Activated CD4-positive, alpha-beta memory T cell treated with anti-CD3 and anti-CD28 coated beads, Interleukin-2, amount 10 ng/mL, durations not matched to agents 7 days and 5 days (primary cell): ENCODE measurements around the gene OR10H1. TPM values are rescaled to one million over a fixed set of nuclear protein-coding genes. Genes with fewer than 3 reads are reported as not detected.
"Not testable (repeated sequence)": the region's sequence is repeated elsewhere in the genome, so short reads cannot be mapped to it uniquely, and the experiment has no call there.

Experiments
- CTCF ChIA-PET: fragments of 350-600 bp; sonication (Branson Sonifier 250); formaldehyde crosslinking; loops from one replicate; lab custom pipeline; 2021; ENCODE audit warnings: antibody characterized with exemption, inconsistent platforms; lab: Charles Lee
- POLR2A ChIA-PET: fragments of 350-600 bp; sonication (Branson Sonifier 250); formaldehyde crosslinking; loops from one replicate; lab custom pipeline; 2021; ENCODE audit warnings: antibody characterized with exemption; lab: Charles Lee
- DNase-seq: peaks from one replicate; pipeline ENCODE4 v3.0.0-alpha.2; 2020
- H3K27ac Mint-ChIP-seq: one replicate; pipeline ENCODE4 v1.8.0; 2021; ENCODE audit warnings: mild to moderate bottlenecking, mixed read lengths
- H3K27me3 Mint-ChIP-seq: one replicate; pipeline ENCODE4 v1.8.0; 2021; ENCODE audit warnings: mixed read lengths
- H3K36me3 Mint-ChIP-seq: one replicate; pipeline ENCODE4 v1.8.0; 2021; ENCODE audit warnings: low read depth, mixed read lengths
- H3K4me1 Mint-ChIP-seq: one replicate; pipeline ENCODE4 v1.8.0; 2021; ENCODE audit warnings: mixed read lengths
- H3K4me3 Mint-ChIP-seq: one replicate; pipeline ENCODE4 v1.8.0; 2021; ENCODE audit warnings: mild to moderate bottlenecking, mixed read lengths
- H3K9me3 Mint-ChIP-seq: one replicate; pipeline ENCODE4 v1.8.0; 2021; ENCODE audit warnings: mixed read lengths
- total RNA-seq, 2 experiments: library from RNA; stranded (reverse); gene quantifications; one replicate each; pipeline ENCODE4 v1.2.3, GENCODE V29; 2021

Gene OR10H1
- total RNA-seq, 2 experiments from 2014 or later: not detected

DNA sequence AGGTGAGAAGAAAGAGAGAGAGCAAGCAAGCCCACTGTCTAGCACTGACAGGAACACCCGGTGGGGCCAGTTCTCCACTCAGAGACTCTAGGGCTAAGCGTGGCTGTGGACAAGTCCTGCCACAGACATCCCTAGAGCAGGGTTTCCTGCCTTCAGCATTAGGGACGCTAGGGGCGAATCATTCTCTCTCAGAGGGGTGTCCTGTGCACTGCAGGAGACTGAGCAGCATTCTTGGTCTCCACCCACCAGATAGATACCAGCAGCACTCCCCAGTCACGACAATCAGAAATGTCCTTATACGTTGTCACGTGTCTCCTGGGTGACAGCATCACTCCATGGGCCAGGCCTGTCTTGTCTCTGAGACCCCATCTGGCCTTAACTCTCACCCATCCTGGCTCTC is 1.5 kb downstream of the OR10H1 start:
- Mint-ChIP-seq H3K4me3 (no peak overlapping the region), H3K27me3 (peaks cover 18% of the 10 kb centered on the region), H3K9me3 (no peaks in the 10 kb centered on the region), H3K4me1 (no peaks in the 10 kb centered on the region), H3K27ac (no peak overlapping the region), H3K36me3 (no peaks in the 10 kb centered on the region)
- POLR2A ChIA-PET: no interaction called here
- DNase-seq: no peak
- CTCF ChIA-PET: no interaction called here

DNA sequence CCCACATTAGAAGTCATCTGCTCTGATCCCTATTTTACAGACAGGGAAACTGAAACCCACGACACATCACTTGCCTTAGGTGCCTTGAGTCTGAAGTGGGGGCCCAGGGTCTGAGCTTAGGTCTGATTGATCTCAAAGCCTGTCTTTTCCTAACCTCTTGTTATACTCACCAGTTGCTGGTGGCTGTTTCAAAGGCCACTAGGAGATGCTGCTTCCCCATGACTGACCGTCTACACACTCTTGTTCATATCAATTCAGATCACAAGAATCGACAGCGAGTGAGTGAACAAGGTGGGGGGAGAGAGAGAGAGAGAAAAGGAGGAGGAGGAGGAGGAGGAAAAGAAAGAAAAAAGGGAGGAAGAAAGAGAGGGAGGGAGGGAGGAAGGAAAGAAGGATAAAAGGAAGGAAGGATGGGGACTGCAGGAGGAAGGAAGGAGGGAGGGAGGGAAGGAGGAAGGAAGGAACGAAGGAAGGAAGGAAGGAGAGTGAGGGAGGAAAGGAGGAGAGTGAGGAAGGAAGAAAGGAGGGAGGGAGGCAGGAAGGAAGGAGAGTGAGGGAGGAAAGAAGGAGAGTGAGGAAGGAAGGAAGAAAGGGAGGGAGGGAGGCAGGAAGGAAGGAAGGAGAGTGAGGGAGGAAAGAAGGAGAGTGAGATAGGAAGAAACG is 3.3 kb downstream of the OR10H1 start:
- Mint-ChIP-seq H3K9me3 (no peaks in the 10 kb centered on the region), H3K27me3 (peaks cover 18% of the 10 kb centered on the region), H3K4me1 (no peaks in the 10 kb centered on the region), H3K4me3 (no peak overlapping the region), H3K36me3 (no peaks in the 10 kb centered on the region), H3K27ac (no peak overlapping the region)
- peak; percentile 19 for DNase-seq
- POLR2A ChIA-PET: interaction anchor here (1.2 kb wide), 1 partner anchor 25 kb away, joined by 4 read pairs; no protein-coding TSS in a partner anchor
- CTCF ChIA-PET: interaction anchor here (0.8 to 1.0 kb wide), 2 partner anchors 9 to 370 kb away, joined by 3 read pairs; no protein-coding TSS in a partner anchor

DNA sequence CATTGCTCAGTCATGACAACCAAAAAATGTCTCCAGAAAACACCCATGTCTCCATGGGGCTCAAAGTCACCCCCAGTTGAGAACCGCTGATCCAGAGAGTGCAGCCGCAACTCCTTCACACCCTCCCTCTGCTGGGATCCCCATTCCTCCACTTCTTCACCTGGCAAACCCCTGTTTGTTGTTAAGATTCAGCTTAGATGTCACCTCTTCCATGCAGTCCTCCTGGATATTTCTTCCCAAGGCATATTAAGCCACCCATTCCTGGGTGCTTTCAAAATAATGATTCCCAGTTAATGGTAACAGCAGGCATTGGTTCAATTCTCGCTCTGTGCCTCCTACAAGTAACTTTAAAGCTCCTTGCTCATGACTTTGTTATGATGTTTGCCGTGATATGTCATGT is 4.0 kb downstream of the OR10H1 start:
- ChIA-PET CTCF (interaction anchor here (0.8 to 1.0 kb wide), 2 partner anchors 10 to 371 kb away, joined by 3 read pairs; no protein-coding TSS in a partner anchor), POLR2A (interaction anchor here (1.2 kb wide), 1 partner anchor 25 kb away, joined by 4 read pairs; no protein-coding TSS in a partner anchor)
- Mint-ChIP-seq H3K27ac (no peak overlapping the region), H3K9me3 (no peaks in the 10 kb centered on the region), H3K4me3 (no peak overlapping the region), H3K36me3 (no peaks in the 10 kb centered on the region), H3K4me1 (no peaks in the 10 kb centered on the region), H3K27me3 (peaks cover 18% of the 10 kb centered on the region)
- no peak for DNase-seq

DNA sequence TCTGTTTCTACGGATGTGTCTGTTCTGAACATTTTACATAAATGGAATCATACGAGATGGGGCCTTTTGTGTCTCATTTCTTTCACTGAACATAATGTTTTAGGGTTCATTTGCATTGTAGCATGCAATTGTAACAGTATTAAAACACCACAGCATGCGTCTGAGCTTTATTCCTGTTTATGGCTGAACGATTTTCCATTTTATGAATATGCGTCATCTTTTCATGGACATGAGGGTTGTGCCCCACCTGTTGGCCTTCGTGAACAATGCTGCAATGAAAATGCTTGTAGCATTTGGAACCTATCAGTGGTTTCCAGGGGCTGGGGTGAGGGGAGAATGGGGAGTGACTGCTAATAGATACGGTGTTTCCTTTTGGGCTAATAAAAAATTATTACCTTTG is 5.1 kb downstream of the OR10H1 start:
- H3K4me1 Mint-ChIP-seq: no peaks in the 10 kb centered on the region
- CTCF ChIA-PET: interaction anchor here (0.7 kb wide), 1 partner anchor 255 kb away, joined by 3 read pairs; no protein-coding TSS in a partner anchor
- no peak overlapping the region for H3K27ac Mint-ChIP-seq
- H3K4me3 Mint-ChIP-seq: no peak overlapping the region
- H3K9me3 Mint-ChIP-seq: no peaks in the 10 kb centered on the region
- no peak for DNase-seq
- POLR2A ChIA-PET: no interaction called here
- H3K27me3 Mint-ChIP-seq: peaks cover 18% of the 10 kb centered on the region
- no peaks in the 10 kb centered on the region for H3K36me3 Mint-ChIP-seq

DNA sequence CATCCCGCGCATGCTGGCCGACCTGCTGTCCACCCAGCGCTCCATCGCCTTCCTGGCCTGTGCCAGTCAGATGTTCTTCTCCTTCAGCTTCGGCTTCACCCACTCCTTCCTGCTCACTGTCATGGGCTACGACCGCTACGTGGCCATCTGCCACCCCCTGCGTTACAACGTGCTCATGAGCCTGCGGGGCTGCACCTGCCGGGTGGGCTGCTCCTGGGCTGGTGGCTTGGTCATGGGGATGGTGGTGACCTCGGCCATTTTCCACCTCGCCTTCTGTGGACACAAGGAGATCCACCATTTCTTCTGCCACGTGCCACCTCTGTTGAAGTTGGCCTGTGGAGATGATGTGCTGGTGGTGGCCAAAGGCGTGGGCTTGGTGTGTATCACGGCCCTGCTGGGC is 21.2 kb downstream of the OR10H1 start:
- H3K4me3 Mint-ChIP-seq, H3K27me3 Mint-ChIP-seq, H3K9me3 Mint-ChIP-seq, H3K27ac Mint-ChIP-seq, CTCF ChIA-PET, H3K36me3 Mint-ChIP-seq, POLR2A ChIA-PET, H3K4me1 Mint-ChIP-seq, DNase-seq: not testable (repeated sequence)

DNA sequence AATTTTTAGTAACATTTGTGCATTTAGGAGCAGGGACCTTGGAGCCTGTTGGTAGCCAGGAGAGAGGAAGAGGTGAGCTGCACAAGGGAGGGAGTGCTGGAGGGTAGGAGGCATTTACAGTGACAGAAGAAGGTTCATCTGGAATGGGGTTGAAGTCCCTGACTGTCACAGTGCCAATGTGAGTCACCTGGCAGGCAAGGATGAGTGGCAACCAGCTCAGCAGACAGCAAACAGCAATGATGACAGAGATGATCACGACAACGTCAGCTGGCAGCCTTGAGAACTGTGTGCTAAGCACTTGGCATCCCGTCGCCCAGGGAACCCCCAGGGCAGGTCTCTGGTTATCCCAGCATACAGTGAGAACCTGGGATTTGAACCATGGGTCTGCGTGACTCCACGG is 25.4 kb downstream of the OR10H1 start:
- CTCF ChIA-PET: no interaction called here

GRCh38 chr19:15788594-15789270 is 26.7 kb downstream of the OR10H1 start:
- POLR2A ChIA-PET: interaction anchor here (0.7 kb wide), 1 partner anchor 338 kb away, joined by 3 read pairs; no protein-coding TSS in a partner anchor
- Mint-ChIP-seq H3K27ac (no peak overlapping the region), H3K36me3 (no peaks in the 10 kb centered on the region), H3K27me3 (peaks cover 1% of the 10 kb centered on the region), H3K4me1 (no peaks in the 10 kb centered on the region), H3K4me3 (no peak overlapping the region), H3K9me3 (no peaks in the 10 kb centered on the region)
- DNase-seq: no peak
- CTCF ChIA-PET: no interaction called here

More for the DNA sequence above, 25.4 kb downstream of the OR10H1 start:
- H3K36me3 Mint-ChIP-seq: no peaks in the 10 kb centered on the region
- H3K27ac Mint-ChIP-seq: no peak overlapping the region
- no peaks in the 10 kb centered on the region for H3K4me1 Mint-ChIP-seq
- no peaks in the 10 kb centered on the region for H3K9me3 Mint-ChIP-seq
- POLR2A ChIA-PET: no interaction called here
- no peak for DNase-seq
- no peak overlapping the region for H3K4me3 Mint-ChIP-seq
- no peaks in the 10 kb centered on the region for H3K27me3 Mint-ChIP-seq

GRCh38 chr19:15787611-15788155 is 27.8 kb downstream of the OR10H1 start, which contains the start of gene OR10H5:
Gene OR10H5 (plus strand): TSS chr19:15787661. CDS start chr19:15794049, 6,388 bp downstream.
- POLR2A ChIA-PET: no interaction called here
- no peaks in the 10 kb centered on the region for H3K4me1 Mint-ChIP-seq
- H3K4me3 Mint-ChIP-seq: no peak within 1 kb of the TSS
- H3K9me3 Mint-ChIP-seq: no peaks in the 10 kb centered on the region
- peaks cover 1% of the 10 kb centered on the region for H3K27me3 Mint-ChIP-seq
- H3K27ac Mint-ChIP-seq: no peak within 1 kb of the TSS
- no peak for DNase-seq
- CTCF ChIA-PET: no interaction called here
- no peaks in the 10 kb centered on the region for H3K36me3 Mint-ChIP-seq

- POLR2A ChIA-PET, H3K9me3 Mint-ChIP-seq, DNase-seq, H3K27ac Mint-ChIP-seq, H3K4me1 Mint-ChIP-seq, H3K4me3 Mint-ChIP-seq, CTCF ChIA-PET, H3K36me3 Mint-ChIP-seq, H3K27me3 Mint-ChIP-seq: not testable (repeated sequence)
These were observed 32.6 kb downstream of the OR10H1 start for GRCh38 chr19:15782896-15783295.

DNA sequence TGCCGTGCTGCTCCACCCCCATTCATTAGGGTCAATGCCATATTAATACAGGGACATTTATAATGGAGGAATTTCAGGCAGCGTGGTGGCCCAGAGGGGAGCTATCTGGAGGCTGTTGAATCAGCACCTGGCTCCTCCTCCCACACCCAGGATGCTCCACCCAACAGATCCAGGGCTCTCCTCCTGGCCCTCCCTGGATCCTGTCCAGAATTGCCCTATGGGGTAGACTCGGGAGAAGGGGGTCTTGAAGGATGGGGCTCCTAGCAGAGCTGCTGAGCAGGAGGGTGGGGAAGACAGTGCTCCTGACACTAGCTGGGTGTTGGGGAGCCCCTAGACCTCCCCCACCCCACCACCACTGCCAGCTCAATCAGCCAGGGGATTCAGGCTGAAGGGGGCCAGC is 33.3 kb downstream of the OR10H1 start:
- H3K4me1 Mint-ChIP-seq: no peaks in the 10 kb centered on the region
- no peaks in the 10 kb centered on the region for H3K36me3 Mint-ChIP-seq
- no peak for DNase-seq
- no peak overlapping the region for H3K27ac Mint-ChIP-seq
- POLR2A ChIA-PET: no interaction called here
- H3K9me3 Mint-ChIP-seq: no peaks in the 10 kb centered on the region
- no peak overlapping the region for H3K4me3 Mint-ChIP-seq
- H3K27me3 Mint-ChIP-seq: peaks cover 1% of the 10 kb centered on the region
- CTCF ChIA-PET: no interaction called here

- POLR2A ChIA-PET: no interaction called here
- no peaks in the 10 kb centered on the region for H3K36me3 Mint-ChIP-seq
- H3K27ac Mint-ChIP-seq: no peak overlapping the region
- CTCF ChIA-PET: no interaction called here
- H3K4me3 Mint-ChIP-seq: no peak overlapping the region
- H3K4me1 Mint-ChIP-seq: no peaks in the 10 kb centered on the region
- H3K9me3 Mint-ChIP-seq: no peaks in the 10 kb centered on the region
- peaks cover 1% of the 10 kb centered on the region for H3K27me3 Mint-ChIP-seq
- no peak for DNase-seq
These were observed 33.8 kb downstream of the OR10H1 start for GRCh38 chr19:15781661-15782060.

GRCh38 chr19:15780610-15781418 is 34.6 kb downstream of the OR10H1 start:
- no peaks in the 10 kb centered on the region for H3K4me1 Mint-ChIP-seq
- no peaks in the 10 kb centered on the region for H3K36me3 Mint-ChIP-seq
- no peak overlapping the region for H3K4me3 Mint-ChIP-seq
- peaks cover 1% of the 10 kb centered on the region for H3K27me3 Mint-ChIP-seq
- H3K27ac Mint-ChIP-seq: no peak overlapping the region
- DNase-seq: no peak
- POLR2A ChIA-PET: no interaction called here
- CTCF ChIA-PET: no interaction called here
- H3K9me3 Mint-ChIP-seq: no peaks in the 10 kb centered on the region
